ENCODE results near the gene SLC35B2.

Gene SLC35B2

DNA sequence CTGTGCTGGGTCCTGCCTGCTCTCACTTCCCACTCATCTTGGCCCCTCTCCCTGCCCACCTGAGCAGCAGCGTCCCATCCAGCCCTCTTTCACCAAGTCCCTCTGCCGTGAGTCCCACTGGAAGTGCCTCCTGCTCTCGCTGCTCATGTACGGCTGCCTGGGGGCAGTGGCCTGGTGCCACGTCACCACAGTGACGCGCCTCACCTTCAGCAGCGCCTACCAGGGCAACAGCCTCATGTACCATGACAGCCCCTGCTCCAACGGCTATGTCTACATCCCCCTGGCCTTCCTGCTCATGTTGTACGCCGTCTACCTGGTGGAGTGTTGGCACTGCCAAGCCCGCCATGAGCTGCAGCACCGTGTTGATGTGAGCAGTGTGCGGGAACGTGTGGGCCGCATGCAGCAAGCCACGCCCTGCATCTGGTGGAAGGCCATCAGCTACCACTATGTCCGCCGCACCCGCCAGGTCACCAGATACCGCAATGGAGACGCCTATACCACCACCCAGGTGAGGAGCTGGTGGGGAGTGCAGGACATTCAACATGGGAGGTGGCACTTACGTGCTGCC lies 15.8 kb upstream of the SLC35B2 start:
- H2AFZ ChIP-seq (ENCODE audit: low read depth) = no peak overlapping the region
- H3K27me3 ChIP-seq (ENCODE audit: insufficient read depth, low read depth) = peaks cover 50% of the 10 kb centered on the region
- H3K27ac ChIP-seq = no peak overlapping the region
- no peaks in the 10 kb centered on the region for H3K79me2 ChIP-seq (ENCODE audit: insufficient read depth, low read depth)
- H3K4me3 ChIP-seq (IDR thresholded peaks at IDR 0.05; ENCODE audit: insufficient read depth, low read depth, low read length) = no peak overlapping the region
- H3K4me2 ChIP-seq = no peak overlapping the region
- H4K20me1 ChIP-seq (ENCODE audit: insufficient read depth) = no peaks in the 10 kb centered on the region
- TF ChIP-seq, protein P1, sequence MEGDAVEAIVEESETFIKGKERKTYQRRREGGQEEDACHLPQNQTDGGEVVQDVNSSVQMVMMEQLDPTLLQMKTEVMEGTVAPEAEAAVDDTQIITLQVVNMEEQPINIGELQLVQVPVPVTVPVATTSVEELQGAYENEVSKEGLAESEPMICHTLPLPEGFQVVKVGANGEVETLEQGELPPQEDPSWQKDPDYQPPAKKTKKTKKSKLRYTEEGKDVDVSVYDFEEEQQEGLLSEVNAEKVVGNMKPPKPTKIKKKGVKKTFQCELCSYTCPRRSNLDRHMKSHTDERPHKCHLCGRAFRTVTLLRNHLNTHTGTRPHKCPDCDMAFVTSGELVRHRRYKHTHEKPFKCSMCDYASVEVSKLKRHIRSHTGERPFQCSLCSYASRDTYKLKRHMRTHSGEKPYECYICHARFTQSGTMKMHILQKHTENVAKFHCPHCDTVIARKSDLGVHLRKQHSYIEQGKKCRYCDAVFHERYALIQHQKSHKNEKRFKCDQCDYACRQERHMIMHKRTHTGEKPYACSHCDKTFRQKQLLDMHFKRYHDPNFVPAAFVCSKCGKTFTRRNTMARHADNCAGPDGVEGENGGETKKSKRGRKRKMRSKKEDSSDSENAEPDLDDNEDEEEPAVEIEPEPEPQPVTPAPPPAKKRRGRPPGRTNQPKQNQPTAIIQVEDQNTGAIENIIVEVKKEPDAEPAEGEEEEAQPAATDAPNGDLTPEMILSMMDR (conservative IDR thresholded peaks at IDR 0.05; ENCODE audit: low read depth, low read length) = no peak
- H3K4me1 ChIP-seq (ENCODE audit: low read depth, poor library complexity, severe bottlenecking) = no peaks in the 10 kb centered on the region
- H3K9ac ChIP-seq = no peak overlapping the region
- H3K36me3 ChIP-seq (ENCODE audit: insufficient read depth) = no peaks in the 10 kb centered on the region

DNA sequence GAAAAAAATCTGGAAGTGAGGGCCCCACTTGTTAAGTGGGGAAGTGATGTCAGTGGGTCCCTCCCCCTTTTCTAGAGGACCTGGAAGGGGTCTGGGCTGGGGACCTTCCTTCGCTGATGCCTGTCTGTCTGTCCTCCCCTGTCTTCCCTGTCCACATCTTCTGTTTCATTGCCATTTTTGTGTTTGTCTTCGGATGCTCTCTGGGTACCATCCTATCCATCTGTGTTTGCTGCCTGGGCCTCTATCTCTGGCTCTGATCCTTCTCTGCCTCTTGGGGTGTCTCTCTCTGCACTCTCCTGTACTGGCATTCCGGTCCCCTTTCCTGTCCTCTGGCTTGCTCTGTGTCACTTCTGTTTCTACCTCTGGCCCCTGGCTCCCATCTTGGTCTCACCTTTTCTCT lies 15.2 kb upstream of the SLC35B2 start:
- no peak overlapping the region for H3K4me3 ChIP-seq (IDR thresholded peaks at IDR 0.05; ENCODE audit: insufficient read depth, low read depth, low read length)
- TF ChIP-seq, protein P1 (conservative IDR thresholded peaks at IDR 0.05; ENCODE audit: low read depth, low read length) = no peak
- H3K9ac ChIP-seq = no peak overlapping the region
- no peak overlapping the region for H3K27ac ChIP-seq
- H3K4me2 ChIP-seq = no peak overlapping the region
- no peaks in the 10 kb centered on the region for H3K36me3 ChIP-seq (ENCODE audit: insufficient read depth)
- peaks cover 46% of the 10 kb centered on the region for H3K27me3 ChIP-seq (ENCODE audit: insufficient read depth, low read depth)
- no peak overlapping the region for H2AFZ ChIP-seq (ENCODE audit: low read depth)
- H3K79me2 ChIP-seq (ENCODE audit: insufficient read depth, low read depth) = no peaks in the 10 kb centered on the region
- H3K4me1 ChIP-seq (ENCODE audit: low read depth, poor library complexity, severe bottlenecking) = peaks cover 5% of the 10 kb centered on the region
- no peaks in the 10 kb centered on the region for H4K20me1 ChIP-seq (ENCODE audit: insufficient read depth)

DNA sequence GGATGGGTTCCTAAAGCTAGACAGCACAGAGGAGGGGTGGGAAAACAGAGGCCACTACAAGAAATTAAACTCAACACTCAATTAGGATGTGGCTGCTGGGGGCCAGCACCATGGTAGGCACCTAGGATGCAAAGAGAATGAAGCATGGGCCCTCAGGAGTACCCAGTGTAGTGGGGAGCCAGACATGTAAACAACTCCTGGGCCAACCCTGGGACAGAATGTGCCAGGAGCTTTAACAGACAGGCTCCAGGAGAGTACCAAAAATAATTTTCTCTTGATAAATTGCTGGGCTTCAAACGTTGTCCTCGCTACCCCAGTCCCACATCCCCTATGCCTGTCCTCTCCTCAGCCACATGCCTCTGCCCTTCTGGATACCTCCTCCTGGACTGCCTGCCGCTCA lies 14.6 kb upstream of the SLC35B2 start:
- H3K4me3 ChIP-seq (IDR thresholded peaks at IDR 0.05; ENCODE audit: insufficient read depth, low read depth, low read length) = no peak overlapping the region
- peaks cover 40% of the 10 kb centered on the region for H3K27me3 ChIP-seq (ENCODE audit: insufficient read depth, low read depth)
- no peaks in the 10 kb centered on the region for H4K20me1 ChIP-seq (ENCODE audit: insufficient read depth)
- no peak overlapping the region for H3K27ac ChIP-seq
- no peak overlapping the region for H2AFZ ChIP-seq (ENCODE audit: low read depth)
- TF ChIP-seq, protein P1 (conservative IDR thresholded peaks at IDR 0.05; ENCODE audit: low read depth, low read length) = no peak
- no peaks in the 10 kb centered on the region for H3K79me2 ChIP-seq (ENCODE audit: insufficient read depth, low read depth)
- no peaks in the 10 kb centered on the region for H3K36me3 ChIP-seq (ENCODE audit: insufficient read depth)
- H3K9ac ChIP-seq = no peak overlapping the region
- H3K4me2 ChIP-seq = no peak overlapping the region
- H3K4me1 ChIP-seq (ENCODE audit: low read depth, poor library complexity, severe bottlenecking) = peaks cover 10% of the 10 kb centered on the region

DNA sequence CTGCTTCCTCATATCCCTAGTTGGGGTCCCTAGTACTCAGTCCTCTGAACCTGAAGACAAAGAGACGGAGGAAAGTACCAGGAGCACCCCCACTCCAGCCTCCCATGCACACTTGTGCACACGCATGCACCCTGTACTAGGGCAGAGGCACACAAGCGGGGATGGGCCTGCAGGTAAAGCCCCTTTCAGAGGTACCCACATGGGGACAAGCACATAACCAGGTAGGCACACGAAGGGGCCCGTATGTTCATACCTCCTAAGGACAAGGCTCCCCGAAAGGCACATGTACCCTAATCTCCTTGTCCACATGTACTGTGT lies 14.0 kb upstream of the SLC35B2 start:
- Histone ChIP-seq H2AFZ (ENCODE audit: low read depth) (no peak overlapping the region), H3K79me2 (ENCODE audit: insufficient read depth, low read depth) (no peaks in the 10 kb centered on the region), H3K4me1 (ENCODE audit: low read depth, poor library complexity, severe bottlenecking) (peaks cover 15% of the 10 kb centered on the region), H3K9ac (no peak overlapping the region), H3K27ac (no peak overlapping the region), H3K4me2 (no peak overlapping the region), H4K20me1 (ENCODE audit: insufficient read depth) (no peaks in the 10 kb centered on the region), H3K4me3 (IDR thresholded peaks at IDR 0.05; ENCODE audit: insufficient read depth, low read depth, low read length) (no peak overlapping the region), H3K36me3 (ENCODE audit: insufficient read depth) (no peaks in the 10 kb centered on the region), H3K27me3 (ENCODE audit: insufficient read depth, low read depth) (peaks cover 40% of the 10 kb centered on the region)
- TF ChIP-seq, protein P1 (conservative IDR thresholded peaks at IDR 0.05; ENCODE audit: low read depth, low read length) = no peak
